Measurements from ENCODE around the gene KCNT1.

Gene KCNT1

DNA sequence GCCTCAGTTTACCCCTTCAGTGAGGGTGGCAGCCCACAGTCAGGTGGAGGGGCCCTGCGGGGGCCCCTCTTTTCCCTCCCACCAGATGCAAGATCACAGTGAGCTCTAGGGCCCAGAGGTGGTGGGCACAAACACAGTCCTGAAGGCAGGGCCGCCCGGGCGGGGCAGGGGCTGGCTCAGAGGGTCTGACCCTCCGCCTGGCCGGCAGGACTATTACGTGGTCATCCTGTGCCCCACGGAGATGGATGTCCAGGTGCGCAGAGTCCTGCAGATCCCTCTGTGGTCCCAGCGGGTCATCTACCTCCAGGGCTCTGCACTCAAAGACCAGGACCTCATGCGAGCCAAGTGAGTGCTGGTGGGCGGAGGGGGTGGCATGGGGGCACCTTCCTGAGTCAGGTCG lies 63.4 kb downstream of the KCNT1 start:
- DNase-seq (ENCODE audit: low read depth in 3 of 3) = no peak

DNA sequence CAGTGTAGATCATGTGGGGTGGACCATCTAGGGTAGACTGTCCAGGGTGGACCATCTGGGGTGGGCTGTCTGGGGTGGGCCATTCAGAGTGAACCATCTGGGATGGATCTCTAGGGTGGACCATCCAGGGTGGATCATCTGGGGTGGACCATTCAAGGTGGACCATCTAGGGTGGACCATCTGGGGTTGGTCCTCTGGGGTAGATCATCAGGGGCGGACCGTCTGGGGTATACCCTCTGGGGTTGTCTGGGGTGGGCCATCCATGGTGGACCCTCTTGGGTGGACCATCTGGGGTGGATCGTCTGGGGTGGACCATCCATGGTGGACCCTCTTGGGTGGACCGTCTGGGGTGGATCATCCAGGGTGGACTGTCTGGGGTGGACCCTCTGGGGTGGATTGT lies 64.3 kb downstream of the KCNT1 start:
- DNase-seq (ENCODE audit: low read depth in 3 of 3) = no peak

DNA sequence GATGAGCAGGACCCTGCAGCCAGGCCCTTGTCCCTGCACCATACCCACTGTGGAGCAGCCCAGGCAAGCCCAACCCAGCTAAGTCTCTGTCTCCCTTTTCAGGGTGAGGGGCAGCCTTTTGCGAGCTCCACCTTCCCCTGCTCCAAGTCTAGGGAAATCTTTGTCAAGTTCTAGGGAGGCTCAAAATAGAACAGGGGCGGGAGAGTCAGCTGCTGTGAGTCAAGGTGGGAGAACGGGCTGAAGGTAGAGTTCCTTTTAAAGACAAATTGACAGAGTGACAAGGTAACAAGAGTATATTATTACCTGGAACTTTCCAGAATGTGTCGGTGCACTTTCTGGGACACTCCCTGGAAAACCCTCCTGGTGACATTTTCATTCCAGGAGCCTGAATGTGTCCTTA lies 64.7 kb downstream of the KCNT1 start:
- DNase-seq (ENCODE audit: low read depth in 3 of 3) = no peak

DNA sequence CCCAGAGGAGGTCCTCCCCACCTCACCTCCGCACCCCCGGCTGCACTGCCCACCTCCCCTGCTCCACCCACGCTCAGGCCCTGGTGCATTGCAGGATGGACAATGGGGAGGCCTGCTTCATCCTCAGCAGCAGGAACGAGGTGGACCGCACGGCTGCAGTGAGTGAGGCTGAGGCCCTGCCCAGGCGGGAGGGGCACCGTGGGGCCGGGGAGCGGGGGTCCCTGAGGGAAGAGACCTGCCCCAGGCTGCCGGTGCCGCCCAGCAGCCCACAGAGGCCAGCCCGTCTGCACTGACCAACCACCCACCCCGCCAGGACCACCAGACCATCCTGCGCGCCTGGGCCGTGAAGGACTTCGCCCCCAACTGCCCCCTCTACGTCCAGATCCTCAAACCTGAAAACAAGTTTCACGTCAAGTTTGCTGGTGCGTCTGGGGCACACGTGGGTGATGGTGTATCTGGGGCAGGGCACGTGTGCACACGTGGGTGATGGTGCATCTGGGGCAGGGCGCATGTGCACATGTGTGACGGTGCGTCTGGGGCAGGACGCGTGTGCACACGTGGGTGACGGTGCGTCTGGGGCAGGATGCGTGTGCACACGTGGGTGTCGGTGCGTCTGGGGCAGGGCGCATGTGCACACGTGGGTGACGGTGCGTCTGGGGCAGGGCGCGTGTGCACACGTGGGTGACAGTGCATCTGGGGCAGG lies 66.7 kb downstream of the KCNT1 start:
- no peak for DNase-seq (ENCODE audit: low read depth in 3 of 3)

DNA sequence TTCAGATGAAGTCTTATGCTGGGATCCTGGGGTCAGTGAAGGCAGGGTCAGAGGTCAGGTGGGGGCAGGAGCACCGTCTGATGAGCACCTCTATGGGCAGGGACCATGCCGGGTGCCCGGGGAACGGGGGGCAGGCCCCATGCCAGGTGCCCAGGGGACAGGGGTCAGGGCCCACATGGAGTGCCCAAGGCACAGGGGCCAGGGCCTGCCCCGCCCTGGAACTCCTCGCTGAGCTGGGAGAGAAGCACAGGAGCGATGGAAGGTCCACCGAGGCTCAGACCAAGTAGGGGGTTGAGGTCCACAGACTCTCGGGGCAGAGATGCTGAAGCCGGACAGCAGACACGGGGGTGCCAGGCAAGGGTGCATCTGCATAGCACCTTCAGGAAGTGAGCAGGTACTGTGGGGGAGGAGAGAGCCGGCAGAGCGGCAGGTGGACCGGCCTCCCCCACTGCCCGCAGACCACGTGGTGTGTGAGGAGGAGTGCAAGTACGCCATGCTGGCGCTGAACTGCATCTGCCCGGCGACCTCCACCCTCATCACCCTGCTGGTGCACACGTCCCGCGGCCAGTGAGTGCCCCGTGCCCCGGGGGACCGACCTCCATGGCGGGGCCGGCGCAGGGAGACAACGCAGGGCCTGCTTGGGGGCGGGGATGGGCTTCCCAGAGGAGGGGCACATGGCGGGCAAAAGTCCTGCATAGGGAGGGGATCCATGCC lies 67.7 kb downstream of the KCNT1 start:
- DNase-seq (ENCODE audit: low read depth in 3 of 3) = no peak

DNA sequence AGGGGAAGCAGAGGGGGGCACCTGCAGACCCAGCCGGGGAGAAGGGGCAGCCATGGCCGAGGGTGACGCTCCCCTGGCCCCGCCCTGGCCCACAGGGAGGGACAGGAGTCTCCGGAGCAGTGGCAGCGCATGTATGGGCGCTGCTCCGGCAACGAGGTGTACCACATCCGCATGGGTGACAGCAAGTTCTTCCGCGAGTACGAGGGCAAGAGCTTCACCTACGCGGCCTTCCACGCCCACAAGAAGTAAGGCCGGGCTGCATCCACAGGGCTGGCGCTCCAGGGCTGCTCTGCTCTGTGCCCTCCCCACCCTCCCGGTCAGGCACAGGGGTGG lies 68.2 kb downstream of the KCNT1 start:
- DNase-seq (ENCODE audit: low read depth in 3 of 3) = no peak

DNA sequence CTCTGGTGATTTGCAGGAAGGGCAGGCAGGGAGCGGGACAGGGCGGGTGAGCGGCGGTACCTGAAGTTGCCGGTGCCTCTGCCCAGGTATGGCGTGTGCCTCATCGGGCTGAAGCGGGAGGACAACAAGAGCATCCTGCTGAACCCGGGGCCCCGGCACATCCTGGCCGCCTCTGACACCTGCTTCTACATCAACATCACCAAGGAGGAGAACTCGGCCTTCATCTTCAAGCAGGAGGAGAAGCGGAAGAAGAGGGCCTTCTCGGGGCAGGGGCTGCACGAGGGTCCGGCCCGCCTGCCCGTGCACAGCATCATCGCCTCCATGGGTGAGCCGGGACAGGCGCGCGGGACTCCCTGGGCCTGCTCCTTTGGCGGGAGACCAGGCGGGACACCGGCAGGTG lies 68.8 kb downstream of the KCNT1 start:
- no peak for DNase-seq (ENCODE audit: low read depth in 3 of 3)

DNA sequence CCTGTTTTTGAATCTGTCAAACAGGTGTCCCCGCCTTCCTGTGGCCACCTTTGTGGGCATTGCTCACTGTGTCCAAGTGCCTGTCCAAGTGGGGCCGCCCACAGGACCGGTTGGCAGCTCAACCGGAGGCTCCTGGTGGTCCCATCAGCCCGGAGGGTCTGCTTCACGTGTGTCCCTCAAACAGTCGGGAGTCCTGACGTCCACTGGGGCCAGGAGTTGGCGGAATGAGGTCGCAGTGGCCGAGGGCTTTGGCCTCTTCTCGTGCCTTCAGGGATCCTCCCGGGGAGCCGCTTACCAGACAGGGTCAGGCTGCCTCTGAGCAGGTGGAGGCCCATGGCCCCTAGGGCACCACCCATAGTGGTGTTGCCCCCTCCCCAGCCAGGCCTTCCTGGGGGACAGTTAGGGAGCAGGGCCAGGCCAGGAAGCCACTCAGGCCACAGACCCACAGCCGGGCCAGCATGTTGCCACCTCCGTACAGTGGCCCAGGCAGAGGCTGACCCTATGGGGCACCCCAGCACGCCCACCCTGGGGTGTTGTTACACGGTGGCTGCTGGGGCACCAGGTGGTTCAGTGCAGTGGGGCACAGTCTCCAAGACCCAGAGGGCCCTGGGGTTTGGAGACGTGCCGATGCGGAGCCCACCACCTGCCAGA lies 69.5 kb downstream of the KCNT1 start:
- DNase-seq (ENCODE audit: low read depth in 3 of 3) = no peak

DNA sequence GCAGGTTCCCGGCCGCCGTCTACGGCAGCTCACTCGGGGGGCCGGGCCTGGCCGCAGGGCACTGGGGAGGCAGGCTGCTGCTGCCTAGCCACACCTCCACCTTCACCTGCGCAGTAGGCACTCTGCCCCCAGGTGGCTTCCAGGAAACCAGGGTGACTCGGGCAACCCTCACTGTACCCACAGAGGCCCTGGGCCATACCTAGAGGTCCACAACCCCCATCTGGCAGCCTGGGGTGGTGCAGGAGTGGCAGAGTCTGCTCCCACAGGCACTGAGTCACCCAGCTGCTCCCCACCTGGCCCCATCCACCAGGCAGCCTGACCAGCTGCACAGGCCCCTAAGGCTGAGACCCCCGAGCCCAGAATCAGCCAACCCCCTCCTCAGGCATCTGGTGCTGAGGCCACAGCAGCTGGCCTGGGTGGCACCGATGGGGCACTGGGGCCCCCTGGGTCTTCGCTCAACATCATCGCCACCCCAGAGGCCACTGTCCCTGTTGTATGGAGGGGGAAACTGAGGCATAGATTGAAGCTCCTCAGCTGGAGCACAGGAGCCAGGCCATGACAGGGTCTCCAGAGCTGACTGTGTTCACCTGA lies 70.2 kb downstream of the KCNT1 start:
- peak in 1 of 3 donors; percentile 6 for DNase-seq (ENCODE audit: low read depth in 3 of 3)

DNA sequence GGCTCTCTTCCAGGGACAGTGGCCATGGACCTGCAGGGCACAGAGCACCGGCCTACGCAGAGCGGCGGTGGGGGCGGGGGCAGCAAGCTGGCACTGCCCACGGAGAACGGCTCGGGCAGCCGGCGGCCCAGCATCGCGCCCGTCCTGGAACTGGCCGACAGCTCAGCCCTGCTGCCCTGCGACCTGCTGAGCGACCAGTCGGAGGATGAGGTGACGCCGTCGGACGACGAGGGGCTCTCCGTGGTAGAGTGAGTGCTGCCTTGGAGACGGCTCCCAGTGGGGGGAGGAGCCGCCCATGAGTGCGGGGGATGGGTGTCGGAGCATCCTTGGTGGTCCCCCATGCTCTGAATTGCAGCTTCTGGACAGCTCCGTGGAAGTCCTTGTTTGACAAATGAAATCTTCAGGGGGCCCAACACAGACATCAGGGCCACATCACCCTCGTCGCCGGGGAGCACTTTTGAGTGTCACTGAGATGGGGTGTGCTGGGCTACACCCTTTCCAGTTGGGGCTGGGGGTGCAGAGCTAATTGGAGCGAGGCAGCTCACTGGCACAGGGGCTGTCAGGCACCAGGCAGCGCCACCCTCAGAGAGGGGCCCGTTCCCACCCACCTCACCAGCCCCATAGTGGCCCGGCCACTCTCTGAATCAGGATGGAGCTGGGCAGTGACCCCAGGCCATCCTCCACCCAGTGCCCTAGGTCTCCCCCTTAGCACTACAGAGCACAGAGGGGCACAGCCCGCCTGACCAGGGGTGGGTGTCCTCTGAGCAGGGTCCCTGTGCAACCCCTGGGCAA lies 70.9 kb downstream of the KCNT1 start:
- no peak for DNase-seq (ENCODE audit: low read depth in 3 of 3)

DNA sequence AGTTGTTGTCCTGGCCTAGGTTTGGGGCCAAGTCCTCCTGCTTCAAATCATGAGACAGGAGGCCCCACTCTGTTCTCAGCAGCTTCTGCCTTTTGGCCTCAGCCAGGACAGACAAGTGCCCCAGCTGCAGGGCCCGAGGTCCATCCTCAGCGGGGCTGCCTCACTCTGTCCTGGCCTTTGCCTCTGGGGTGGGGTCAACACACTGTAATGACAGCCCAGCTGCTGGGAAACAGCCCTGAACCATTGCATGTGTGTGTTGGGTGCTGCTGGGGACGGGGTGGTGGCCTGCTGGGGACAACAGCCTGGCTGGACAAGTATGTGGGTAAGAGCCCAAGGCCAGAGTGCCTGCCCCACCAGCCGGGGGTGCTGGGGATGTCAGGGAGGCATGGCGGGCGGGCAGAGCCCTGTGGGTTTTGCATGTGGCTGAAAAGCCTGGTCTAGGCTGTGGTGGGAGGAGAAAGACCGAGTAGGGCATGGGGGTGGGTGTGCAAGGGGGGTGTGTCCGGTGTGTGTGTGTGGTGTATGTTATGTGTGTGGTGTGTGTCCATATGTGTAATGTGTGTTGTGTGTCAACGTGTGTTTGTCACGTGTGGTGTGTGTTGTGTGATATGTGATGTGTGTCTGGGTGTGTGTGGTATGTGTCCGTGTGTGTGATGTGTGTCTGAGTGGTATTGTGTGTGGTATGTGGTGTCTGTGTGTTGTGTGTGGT lies 71.7 kb downstream of the KCNT1 start:
- no peak for DNase-seq (ENCODE audit: low read depth in 3 of 3)

DNA sequence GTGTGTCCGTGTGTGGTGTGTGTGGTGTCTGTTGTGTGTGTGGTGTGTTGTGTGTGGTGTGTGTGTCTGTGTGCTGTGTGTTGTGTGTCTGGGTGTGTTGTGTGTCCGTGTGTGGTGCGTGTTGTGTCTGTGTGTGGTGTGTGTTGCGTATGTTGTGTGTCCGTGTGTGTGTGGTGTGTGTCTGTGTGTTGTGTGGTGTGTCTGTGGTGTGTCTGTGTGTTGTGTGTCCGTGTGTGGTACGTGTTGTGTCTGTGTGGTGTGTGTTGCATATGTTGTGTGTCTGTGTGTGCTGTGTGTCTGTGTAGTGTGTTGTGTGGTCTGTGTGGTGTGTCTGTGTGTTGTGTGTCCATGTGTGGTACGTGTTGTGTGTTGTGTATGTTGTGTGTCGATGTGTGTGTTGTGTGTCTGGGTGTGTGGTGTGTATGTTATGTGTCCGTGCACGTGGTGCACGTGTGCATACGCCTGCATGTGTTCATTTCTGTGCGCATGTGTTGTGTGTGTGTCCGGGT lies 72.3 kb downstream of the KCNT1 start:
- no peak for DNase-seq (ENCODE audit: low read depth in 3 of 3)

DNA sequence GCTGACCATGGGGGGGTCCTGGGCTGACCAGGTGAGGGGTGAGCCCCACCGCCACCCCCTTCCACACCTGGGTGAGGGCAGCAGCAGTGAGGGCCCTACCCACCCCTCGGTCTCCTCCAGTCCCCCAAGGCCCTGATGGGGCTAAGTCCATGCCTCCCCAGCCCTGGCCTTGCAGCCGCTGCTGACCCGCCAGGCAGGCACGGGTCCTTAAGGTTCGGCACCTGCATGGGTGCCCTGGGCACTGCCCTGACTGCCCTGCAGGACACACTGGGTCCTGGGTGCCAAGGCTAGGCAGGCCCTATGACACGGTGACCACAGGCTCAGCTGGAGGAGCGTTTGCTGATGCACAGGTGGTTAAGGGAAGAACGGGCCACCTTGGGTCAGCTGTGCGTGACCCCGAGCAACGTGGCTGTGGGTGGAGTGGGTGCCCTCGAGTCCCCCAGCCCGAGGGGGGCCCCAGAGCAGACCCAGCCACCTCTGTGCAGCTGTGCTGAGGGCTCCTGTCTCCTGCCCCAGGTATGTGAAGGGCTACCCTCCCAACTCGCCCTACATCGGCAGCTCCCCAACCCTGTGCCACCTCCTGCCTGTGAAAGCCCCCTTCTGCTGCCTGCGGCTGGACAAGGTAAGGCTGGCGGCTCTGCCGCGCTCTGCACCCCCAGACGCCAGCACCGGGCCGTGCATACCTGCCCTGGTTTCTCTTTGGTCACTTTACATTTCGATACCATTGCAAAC lies 73.0 kb downstream of the KCNT1 start:
- DNase-seq (ENCODE audit: low read depth in 3 of 3) = no peak

DNA sequence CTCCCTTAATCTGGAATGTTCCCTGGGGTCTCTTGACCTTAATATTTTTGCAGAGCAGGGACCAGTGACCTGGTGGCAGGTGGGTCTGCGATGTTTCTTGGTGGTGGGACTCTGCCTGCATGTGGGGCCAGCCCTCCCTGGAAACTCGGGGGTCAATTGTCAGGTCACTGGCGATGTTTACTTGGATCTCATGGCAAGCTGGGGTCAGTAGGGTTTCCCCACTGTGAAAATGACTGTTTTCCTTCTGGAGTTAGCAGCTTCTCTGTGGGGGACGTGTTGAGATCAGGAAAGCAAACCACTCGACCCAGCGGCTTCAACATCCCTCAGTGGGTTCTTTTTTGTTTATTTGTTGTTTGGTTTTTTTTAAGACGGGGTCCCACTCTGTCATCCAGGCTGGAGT lies 73.9 kb downstream of the KCNT1 start:
- no peak for DNase-seq (ENCODE audit: low read depth in 3 of 3)

DNA sequence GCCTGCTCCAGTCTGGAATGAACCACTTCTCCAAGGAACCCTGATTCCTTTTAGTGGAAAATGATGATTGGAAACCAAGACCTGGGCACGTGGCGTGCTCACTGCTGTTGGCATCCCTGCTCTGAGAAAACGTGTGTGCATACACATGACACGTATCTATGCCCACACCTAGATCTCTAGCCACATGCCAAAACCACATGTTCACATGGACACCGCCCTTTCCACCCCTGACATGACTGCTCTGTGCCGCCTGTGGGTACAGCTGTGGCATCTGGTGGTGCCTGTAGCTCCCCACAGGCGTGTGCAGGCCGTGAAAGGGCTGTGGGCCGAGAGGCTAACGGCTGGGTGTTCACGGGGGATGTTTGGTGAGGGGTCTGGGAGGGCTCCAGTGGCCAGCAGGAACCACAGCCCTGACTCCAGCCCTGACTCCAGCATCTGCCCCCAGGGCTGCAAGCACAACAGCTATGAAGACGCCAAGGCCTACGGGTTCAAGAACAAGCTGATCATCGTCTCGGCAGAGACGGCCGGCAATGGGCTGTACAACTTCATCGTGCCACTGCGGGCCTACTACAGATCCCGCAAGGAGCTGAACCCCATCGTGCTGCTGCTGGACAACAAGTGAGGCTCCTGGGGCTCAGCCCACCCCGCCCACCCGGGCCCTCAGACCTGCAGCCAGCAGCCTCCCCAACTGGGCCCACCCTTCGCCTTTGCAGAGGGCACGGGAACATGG lies 75.1 kb downstream of the KCNT1 start:
- no peak for DNase-seq (ENCODE audit: low read depth in 3 of 3)

DNA sequence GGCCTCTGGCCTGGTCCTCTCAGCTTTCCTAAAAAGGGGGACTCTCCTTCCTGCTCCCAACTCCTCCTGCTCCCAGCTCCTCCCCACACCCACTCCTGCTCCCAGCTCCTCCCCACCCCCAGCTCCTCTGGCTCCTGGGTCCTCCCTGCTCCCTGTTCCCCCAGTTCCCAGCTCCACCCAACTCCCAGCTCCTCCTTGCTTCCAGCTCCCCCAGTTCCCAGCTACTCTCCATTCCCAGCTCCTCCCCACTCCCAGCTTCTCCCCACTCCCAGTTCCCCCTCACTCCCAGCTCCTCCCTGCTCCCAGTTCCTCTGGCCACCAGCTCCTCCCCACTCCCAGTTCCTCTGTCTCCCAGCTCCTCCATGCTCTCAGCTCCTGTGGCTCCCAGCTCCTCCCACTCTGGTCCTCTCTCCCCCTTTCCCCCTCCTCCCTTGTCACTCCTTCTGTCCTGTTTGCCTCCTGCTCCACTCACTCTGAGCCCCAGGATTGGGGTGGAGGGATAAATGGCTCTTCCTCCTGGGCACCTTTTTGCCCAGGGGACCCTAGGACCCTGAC lies 75.7 kb downstream of the KCNT1 start:
- no peak for DNase-seq (ENCODE audit: low read depth in 3 of 3)

DNA sequence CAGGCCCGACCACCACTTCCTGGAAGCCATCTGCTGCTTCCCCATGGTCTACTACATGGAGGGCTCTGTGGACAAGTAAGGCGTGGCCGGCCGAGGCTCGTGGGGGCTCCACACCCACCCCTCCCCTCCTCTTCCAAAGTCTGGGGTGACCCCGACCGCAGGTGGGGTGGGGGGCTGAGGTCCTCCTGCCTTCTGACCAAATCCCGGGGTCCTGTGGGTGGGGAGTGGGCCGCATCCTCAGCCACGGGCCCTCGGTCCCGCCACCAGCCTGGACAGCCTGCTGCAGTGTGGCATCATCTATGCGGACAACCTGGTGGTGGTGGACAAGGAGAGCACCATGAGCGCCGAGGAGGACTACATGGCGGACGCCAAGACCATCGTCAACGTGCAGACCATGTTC lies 76.4 kb downstream of the KCNT1 start:
- no peak for DNase-seq (ENCODE audit: low read depth in 3 of 3)

DNA sequence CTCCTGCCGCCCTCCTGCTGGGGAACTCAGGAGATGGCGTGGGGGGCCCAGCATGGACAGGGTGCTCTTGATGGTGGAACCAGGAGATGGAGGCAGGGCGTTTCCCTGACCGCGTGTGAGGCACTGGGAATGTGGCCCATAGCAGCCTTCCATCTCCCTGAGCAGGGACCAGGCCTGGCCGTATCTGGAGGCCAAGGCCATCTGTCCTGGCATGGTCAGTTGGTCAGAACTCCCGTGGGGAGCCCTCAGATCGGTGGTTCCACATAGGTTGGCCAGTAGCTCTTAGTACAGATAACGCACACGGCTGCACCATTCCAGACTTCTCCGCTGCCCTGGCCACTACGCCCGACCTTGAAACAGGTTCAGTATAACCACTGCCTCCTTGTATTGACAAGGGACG lies 77.6 kb downstream of the KCNT1 start:
- DNase-seq (ENCODE audit: low read depth in 3 of 3) = no peak

DNA sequence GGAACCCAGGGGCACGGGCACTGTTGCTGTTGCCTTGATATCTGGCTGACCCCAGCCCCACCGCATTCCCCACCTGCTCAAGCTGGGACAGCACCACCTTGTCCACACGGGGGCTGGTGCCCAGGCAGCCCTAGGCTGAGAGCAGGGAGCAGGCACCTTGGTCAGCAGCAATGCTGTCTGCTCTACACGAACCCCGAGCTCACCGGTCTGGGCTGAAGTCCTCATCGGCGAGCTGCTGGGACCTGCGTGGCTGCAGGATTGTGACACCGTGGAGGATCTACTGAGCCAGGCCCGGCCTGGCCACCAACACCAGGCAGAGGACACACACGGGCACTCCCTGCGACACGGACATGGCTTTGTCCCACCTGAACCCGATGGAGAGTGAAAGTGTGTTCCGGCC lies 78.1 kb downstream of the KCNT1 start:
- DNase-seq (ENCODE audit: low read depth in 3 of 3) = no peak

DNA sequence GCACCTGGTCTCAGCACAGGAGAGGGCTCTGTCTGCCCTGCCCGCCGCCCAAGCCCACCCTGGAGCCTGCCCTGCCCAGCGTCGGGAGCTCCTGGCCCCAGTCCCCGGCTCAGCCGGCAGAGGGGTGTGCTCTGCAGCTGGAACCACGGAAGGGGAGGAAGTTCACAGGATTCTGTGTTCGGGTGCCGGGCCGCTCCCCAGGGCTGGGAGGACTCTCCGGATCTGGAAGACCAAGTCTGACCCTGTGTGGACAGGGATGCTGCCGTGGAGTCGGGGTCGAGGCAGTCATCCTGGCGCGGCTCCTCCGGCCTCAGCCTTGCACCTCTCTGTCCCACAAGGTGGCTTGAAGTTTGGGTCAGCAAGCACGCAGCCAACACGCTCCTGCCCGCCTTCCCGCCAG lies 78.6 kb downstream of the KCNT1 start:
- no peak for DNase-seq (ENCODE audit: low read depth in 3 of 3)

Data from stimulated activated CD4-positive, alpha-beta T cell treated with anti-CD3 and anti-CD28 coated beads, TNF-alpha, amount 100 ng/mL, for 48 hours (primary cell).